SK-N-MC (cell line): ENCODE results near the gene WDR20.

ENCODE experiments used
- EZH2 ChIP-seq: fragments of 200-600 bp; sonication (generic); IDR thresholded peaks from one replicate; pipeline ENCODE4 v1.6.1; 2017; ENCODE audit warnings: antibody characterized with exemption
- POLR2AphosphoS5 ChIP-seq: IDR thresholded peaks from 2 replicates; pipeline ENCODE4 v1.6.1; 2012; ENCODE audit warnings: mild to moderate bottlenecking, low read depth, low read length, borderline replicate concordance

- TF ChIP-seq POLR2AphosphoS5 = no peak
- no peak for TF ChIP-seq EZH2
Measured at GRCh38 chr14:102201776-102202175, 62.1 kb downstream of the WDR20 start.
